ENCODE results near the gene PPA1.
"Not testable (repeated sequence)": the region's sequence is repeated elsewhere in the genome, so short reads cannot be mapped to it uniquely, and the experiment has no call there.

The PPA1 gene

DNA sequence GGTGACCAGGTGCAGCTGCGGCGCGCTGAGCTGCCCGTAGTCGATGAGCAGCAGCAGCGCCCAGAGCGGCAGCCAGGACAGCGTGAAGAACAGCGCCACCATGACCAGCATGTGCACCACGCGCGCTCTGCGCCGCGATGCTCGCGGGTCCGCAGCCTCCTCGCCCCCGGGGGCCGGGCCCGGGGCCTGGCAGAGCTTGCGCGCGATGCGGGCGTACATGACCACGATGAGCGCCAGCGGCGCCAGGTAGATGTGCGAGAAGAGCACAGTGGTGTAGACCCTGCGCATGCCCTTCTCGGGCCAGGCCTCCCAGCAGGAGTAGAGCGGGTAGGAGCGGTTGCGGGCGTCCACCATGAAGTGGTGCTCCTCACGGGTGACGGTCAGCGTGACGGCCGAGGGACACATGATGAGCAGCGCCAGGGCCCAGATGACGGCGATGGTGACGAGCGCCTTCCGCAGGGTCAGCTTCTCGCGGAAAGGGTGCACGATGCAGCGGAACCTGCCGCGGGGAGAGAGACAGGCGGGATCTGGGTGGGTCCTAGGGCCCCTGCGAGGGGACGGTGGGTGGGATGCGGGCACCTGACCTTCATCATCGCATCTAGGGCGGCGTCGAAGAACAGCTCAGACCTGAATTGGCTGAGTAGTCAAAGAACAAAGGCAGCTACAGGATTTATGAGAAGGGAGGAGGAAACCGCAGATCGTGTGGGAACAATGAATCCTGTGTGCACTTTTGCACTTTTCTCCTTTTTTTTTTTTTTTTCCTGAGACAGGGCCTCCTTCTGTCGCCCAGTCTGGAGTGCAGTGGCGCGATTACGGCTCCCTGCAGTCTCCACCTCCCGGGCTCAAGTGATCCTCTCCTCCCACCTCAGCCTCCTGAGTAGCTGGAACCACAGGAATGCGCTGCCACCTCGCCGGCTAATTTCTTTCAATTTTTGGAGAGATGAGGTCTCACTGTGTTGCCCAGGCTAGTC, 22.4 kb upstream of the PPA1 start:
- in situ Hi-C loops (cut with MboI; ENCODE audit: low sequenced_read_pairs): no loop called here

DNA sequence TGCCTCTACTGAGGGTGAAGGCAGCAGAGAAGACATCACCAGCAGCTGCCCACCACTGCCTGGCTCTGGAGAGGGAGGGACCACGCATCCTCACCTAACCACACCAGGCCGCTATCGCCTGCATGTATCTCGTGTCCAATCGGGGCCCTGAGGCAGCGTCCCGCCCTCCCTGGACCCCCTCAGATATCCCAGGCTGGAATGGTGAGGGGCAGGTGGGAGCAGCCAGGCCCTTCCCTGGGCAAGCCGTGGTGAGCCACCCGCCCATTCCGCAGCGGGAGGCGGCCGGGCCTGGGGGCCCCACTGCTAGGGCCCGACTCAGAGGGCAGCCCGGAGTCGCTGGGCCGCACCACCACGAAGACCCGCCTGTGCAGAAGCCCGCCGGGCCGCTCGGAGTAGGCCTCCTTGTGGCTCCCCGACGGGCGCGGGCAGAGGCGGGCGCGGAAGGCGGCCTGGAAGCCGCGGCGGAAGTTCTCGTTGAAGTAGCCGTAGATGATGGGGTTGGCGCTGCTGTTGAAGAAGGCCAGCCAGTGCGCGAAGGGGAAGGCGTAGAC, 21.6 kb upstream of the PPA1 start:
- in situ Hi-C loops (cut with MboI; ENCODE audit: low sequenced_read_pairs): no loop called here

DNA sequence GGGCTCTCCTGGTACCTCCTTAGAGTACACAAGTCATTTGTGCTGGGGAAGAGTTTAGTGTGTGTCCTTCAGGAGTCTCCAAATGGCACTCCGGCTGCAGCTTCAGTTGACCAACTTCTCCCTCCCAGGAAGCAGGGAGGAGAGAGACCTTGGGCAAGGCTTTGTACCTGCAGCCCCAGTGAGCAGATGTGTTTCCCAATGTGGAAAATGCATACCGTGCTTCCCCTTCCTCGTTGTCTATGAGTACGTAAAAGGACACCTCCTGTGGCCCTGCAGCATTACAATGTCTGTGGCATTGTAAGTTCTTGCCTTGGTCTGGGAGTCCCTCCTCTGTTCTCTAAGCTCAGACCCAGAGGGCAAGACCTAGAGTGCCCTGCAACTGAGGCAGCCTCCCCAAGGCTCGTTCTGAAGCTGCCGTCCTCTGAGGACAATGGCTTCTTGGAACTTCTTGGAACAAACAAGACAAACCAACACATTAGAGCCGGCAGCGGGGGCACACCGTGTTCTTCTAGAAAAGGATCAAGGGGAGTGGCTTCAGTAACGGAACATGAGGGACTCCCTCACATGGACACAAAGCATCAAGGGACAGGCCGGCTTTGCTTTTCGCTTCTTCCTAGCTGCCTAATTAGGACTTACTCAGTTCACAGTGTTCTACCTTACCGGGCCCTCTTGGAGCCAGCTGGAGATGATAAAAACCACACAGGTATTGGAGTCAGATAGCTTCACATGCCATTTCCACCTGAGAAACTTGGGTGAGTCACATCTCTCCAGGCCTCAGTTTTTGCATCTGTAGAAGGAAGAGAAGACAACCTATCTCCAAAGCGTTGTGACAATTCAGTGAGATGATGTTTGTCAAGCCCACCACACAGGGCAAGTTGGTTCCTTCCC, 20.9 kb upstream of the PPA1 start:
- in situ Hi-C loops (cut with MboI; ENCODE audit: low sequenced_read_pairs): no loop called here

DNA sequence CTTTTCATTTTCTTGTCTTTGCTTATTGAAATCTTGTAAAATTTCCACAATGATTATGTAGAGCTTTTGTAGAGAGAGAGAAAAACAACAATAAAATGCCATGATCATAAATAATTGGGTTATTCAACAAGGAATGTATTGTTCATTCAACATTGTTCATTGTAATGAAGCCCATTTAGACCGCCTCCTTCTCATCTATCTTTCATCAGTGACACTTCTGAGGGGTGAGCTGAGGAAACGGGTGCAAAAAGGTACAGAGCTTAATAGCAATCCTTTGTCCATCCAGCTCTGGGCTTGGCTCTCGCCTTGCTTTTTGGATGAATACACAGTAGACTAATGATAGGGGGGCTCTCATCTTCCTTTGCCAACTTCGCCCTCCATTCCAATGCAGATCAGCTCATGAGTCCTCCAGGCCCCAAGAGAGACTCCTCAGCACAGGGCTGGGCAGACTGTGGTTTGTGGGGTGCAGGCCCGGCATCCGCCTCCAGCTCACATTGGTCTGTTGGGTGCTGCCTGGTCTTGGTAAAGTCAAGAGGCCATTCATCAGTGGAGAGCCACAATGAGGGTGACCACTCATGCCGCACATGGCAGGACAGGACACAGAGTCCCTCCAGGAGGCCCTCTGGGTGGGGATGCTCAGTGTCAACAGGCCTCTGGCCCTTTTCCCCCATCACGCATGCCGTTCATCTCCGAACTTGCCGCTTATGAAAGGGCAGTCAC, 17.9 kb upstream of the PPA1 start:
- in situ Hi-C loops (cut with MboI; ENCODE audit: low sequenced_read_pairs): no loop called here

DNA sequence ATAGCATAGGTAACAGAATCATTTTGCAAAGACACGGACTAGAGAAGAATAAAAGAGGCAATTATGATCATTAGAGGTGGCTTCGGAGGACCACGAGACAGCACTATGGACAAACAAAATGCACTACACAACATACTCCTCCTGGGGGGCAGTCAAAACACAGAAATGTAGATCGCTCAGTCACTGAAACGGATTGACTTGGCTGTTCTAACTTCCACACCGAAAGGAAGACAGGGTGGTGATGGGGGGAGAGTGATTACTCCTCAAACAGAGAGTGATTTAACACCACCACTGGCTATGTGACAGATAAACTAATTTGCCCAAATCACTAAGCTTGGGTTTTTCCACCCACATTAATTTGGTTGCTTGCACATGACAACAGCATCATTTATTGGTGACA, 14.1 kb upstream of the PPA1 start:
- in situ Hi-C loops (cut with MboI; ENCODE audit: low sequenced_read_pairs): no loop called here

DNA sequence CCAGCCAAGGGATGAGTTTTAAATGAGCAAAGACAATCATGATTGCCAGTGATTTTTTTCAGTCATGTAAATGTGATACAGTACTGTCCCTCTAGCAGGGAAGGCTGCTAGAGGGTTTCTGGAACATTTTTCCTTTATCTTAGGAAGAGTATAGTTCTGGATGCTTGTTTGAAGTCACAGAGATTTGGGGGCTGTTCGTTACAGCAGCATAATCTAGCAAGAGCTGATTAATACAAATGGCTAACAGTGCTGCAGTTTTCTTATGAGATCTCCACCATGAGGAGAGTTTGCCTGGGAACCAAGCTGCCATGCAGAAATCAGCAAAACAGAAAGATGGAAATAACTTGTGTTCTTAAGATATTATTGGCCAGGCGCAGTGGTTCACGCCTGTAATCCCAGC, 7.9 kb upstream of the PPA1 start:
- in situ Hi-C loops (cut with MboI; ENCODE audit: low sequenced_read_pairs): no loop called here

DNA sequence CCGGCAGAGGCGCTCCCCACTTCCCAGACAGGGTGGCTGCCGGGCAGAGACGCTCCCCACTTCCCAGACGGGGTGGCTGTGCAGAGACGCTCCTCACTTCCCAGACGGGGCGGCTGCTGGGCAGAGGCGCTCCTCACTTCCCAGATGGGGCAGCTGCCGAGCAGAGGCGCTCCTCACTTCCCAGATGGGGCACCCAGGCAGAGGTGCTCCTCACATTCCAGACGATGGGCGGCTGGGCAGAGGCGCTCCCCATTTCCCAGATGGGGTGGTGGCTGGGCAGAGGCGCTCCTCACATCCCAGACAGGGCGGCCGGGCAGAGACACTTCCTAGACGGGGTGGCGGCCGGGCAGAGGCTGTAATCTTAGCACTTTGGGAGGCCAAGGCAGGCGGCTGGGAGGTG, 6.8 kb upstream of the PPA1 start:
- in situ Hi-C loops (cut with MboI; ENCODE audit: low sequenced_read_pairs): not testable (repeated sequence)

DNA sequence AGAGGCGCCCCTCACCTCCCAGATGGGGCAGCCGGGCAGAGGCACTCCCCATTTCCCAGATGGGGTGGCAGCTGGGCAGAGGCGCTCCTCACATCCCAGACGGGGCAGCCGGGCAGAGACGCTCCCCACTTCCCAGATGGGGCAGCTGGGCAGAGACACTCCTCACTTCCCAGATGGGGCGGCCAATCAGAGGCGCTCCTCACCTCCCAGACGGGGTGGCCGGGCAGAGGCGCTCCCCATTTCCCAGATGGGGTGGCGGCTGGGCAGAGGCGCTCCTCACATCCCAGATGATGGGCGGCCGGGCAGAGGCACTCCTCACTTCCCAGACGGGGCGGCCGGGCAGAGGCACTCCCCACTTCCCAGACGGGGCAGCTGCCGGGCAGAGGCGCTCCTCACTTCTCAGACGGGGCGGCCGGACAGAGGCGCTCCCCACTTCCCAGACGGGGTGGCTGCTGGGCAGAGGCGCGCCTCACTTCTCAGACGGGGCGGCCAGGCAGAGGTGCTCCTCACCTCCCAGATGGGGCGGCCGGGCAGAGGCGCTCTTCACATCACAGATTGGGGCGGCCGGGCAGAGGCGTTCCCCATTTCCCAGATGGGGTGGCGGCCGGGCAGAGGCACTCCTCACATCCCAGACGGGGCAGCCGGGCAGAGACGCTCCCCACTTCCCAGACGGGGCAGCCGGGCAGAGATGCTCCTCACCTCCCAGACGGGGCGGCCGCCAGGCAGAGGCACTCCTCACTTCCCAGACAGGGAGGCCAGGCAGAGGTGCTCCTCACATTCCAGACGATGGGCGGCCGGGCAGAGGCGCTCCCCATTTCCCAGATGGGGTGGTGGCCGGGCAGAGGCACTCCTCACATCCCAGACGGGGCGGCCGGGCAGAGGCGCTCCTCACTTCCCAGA, 6.1 kb upstream of the PPA1 start:
- in situ Hi-C loops (cut with MboI; ENCODE audit: low sequenced_read_pairs): not testable (repeated sequence)

DNA sequence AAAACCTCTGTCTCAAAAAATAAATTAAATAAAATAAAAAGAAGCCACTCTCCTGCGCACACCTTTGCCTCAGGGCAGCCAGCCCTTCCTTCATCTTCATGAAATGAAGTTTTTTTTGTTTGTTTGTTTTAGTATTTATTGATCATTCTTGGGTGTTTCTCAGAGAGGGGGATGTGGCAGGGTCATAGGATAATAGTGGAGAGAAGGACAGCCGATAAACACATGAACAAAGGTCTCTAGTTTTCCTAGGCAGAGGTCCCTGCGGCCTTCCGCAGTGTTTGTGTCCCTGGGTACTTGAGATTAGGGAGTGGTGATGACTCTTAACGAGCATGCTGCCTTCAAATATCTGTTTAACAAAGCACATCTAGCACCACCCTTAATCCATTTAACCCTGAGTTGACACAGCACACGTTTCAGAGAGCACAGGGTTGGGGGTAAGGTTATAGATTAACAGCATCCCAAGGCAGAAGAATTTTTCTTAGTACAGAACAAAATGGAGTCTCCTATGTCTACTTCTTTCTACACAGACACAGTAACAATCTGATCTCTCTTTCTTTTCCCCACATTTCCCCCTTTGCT, 4.8 kb upstream of the PPA1 start:
- in situ Hi-C loops (cut with MboI; ENCODE audit: low sequenced_read_pairs): not testable (repeated sequence)

DNA sequence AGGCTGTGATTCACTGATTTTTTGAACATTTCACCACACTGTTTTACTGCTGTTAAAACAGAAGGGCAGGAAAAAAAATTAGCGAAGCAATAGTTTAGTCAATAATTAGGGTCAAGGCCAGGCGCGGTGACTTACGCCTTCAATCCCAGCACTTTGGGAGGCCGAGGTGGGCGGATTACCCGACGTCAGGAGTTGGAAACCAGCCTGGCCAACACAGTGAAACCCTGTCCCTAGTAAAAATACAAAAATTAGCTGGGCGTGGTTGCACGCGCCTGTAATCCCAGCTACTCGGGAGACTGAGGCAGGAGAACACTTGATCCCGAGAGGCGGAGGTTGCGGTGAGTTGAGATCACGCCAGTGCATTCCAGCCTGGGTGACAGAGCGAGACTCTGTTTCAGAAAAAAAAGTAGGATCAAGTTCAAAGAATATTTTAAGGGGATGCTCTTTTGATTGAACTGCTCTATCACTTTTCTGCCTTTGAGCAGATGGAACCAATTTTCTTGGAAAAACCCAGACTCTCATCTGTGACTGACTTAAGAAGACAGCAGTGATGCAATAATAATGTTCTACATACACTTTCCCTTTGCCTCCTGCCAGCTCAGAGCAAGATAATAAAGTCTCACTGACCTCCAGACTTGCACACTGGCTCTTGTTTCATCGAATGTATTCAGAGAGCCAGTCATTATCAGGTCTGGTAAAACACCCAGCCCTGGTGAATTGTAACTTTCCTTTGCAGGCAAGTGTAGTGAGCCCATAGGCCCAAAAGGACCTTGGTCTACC, 1.6 kb upstream of the PPA1 start:
- in situ Hi-C loops (cut with MboI; ENCODE audit: low sequenced_read_pairs): no loop called here

DNA sequence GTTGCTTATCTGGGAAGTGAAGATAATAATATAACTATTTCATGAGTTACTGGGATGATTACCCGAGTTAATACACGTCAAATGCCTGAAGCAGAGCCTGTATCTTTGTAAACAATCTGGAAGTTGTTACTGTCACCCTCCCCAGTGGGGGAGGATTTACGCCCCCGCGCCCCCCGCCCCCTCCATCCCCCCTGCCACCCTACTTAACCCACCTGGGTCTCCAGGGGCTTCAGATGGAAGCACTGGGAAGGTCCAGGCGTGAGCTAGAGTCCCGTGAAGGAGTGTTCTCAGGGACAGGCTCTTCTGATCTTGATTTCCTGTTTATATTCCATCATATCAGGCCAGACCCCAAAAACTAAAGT, 691 bp upstream of the PPA1 start:
- in situ Hi-C loops (cut with MboI; ENCODE audit: low sequenced_read_pairs): no loop called here

DNA sequence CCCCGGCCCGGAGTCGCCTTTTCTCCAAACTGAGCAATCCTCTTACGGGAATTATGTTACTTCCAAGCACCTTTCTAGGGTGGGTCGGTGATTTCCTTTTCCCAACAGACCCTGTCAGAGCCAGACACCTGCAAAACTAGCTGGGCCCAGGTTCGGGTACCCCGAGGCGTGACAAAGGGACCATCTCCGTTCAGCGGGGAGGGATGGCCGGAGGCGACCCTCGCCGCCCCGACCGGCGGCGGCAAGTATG, 445 bp downstream of the PPA1 start:
- in situ Hi-C loops (cut with MboI; ENCODE audit: low sequenced_read_pairs): no loop called here

DNA sequence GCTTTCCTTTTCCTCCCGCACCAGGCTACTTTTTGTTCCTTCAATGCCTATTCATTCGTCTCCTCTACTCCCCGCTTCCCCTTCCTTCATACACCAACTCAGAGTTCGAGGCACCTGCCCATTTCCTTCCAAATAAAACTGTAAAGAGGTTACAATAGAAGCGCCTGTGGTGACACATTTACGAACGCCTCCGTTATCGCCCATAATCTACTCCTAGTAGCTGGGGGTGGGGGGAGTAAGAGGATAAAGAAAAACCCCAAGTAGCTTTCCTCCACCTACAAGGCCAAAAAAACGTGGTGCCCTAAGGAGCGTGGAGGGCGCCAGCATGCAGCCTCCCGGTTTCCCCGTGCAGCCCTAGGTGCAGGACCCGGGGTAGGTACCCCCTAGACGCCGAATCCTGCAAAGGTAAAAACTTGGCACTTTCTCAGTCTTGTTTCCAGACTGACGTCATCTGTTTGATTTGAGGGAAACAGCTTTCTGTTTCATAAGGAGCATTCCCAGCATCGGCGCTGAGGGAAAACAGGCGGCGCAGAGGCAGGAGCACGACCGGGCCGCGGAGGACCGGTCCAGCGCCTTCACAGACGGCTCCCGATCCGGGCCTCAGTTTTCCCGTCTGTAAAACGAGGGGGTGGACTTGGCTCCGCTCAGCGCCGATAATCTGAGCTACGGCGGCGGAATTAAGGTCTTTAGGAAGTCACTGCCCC, 922 bp downstream of the PPA1 start:
- in situ Hi-C loops (cut with MboI; ENCODE audit: low sequenced_read_pairs): no loop called here

DNA sequence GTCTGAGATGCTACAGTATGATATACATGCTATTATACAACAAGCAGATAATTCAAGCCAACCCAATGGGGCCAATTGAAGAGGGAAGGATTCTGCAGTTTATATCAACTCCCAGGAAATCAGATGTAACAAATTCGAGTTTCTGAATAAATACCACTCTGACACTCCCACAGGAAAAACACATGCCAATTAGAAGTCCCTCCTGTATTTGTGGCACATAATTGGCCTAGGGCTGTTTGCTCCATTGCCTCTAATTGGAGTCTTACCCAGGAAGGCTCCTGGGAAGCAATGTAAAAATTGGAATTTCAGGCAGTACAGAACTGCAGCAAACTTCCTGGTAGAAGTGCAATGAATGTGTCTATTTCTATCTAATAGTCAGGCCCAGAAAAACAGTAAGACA, 4.7 kb downstream of the PPA1 start:
- in situ Hi-C loops (cut with MboI; ENCODE audit: low sequenced_read_pairs): loop anchor here (10.0 kb wide), 1 partner anchor 136 kb away; no protein-coding TSS in a partner anchor

DNA sequence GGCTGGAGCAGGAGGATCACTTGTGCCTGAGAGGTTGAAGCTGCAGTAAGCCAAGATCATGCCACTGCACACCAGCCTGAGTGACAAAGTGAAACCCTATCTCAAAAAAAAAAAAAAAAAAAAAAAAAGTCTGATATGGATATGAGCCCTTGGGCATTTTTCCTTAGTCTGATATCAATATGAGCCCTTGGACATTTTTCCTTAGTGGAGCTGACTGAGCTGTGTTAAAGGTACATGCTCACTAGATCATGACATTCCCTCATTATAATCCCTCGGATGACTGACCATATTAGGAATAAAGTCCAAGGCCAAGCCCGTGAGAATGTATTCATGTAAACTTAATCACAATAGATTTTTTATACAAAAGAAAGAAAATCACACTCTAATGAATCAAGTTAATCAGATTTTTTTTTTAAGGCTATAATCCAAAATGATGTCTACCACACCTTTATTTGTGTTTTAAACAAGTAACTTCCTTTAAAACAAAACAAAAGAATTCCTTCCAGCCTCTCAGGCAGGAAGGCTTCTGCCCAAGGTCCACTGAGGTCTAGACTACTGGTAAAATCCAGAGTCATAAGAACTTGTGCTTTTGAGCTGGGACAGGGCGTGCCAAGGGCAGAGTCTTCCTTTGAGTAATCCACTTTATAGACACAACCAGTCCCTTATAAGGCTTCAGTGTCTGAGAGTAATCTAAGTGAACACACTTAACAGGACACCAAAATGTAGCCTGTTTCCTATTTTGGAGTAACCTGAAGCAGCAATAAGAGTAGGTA, 5.5 kb downstream of the PPA1 start:
- in situ Hi-C loops (cut with MboI; ENCODE audit: low sequenced_read_pairs): loop anchor here (10.0 kb wide), 1 partner anchor 137 kb away; no protein-coding TSS in a partner anchor

DNA sequence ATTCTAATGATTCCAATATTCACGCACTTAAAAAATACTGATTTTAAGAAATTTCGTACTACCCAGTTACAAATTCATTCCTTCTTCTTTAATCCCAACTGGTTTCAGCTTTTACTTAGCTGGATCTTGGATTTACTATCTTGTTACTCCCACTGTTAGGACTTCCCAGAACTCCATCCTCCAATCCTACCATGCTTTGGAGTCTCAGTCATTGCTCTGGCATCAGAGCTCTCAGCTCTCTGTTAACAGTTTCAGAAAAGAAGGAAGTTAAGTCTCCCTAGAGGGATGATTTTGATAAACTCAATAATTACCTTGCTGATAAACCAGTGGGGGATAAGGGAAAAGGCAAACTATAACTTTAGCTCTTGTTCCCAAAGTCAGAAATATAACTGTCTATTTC, 9.5 kb downstream of the PPA1 start:
- in situ Hi-C loops (cut with MboI; ENCODE audit: low sequenced_read_pairs): loop anchor here (10.0 kb wide), 1 partner anchor 141 kb away; no protein-coding TSS in a partner anchor

DNA sequence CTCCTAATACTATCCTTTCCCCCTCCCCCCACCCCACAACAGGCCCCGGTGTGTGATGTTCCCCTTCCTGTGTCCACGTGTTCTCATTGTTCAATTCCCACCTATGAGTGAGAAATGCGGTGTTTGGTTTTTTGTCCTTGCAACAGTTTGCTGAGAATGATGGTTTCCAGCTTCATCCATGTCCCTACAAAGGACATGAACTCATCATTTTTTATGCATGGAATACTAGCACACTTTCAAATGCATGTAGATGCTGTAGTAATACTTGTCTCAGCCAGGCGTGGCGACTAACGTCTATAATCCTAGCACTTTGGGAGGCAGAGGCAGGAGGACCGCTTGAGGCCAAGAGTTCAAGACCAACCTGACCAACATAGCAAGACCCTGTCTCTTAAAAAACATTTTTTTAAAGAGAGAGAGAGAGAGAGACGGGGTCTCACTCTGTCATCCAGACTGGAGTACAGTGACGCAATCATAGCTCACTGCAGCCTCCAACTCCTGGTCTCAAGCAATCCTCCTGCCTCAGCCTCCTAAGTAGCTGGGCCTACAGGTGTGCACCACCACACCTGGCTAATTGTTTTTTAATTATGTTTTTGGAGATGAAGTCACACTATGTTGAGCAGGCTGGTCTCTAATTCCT, 10.3 kb downstream of the PPA1 start:
- in situ Hi-C loops (cut with MboI; ENCODE audit: low sequenced_read_pairs): loop anchor here (10.0 kb wide), 1 partner anchor 142 kb away; no protein-coding TSS in a partner anchor

Data from HL-60/S4 treated with phorbol 12-myristate 13-acetate at 8.2 ng/mL for 4 days and 3 days (cell line).